ENCODE measurements around the gene C16orf90. TPM values are rescaled to one million over a fixed set of nuclear protein-coding genes. Genes with fewer than 3 reads are reported as not detected.

C16orf90 gene
- total RNA-seq, 2 donors from 2014 or later: not detected

DNA sequence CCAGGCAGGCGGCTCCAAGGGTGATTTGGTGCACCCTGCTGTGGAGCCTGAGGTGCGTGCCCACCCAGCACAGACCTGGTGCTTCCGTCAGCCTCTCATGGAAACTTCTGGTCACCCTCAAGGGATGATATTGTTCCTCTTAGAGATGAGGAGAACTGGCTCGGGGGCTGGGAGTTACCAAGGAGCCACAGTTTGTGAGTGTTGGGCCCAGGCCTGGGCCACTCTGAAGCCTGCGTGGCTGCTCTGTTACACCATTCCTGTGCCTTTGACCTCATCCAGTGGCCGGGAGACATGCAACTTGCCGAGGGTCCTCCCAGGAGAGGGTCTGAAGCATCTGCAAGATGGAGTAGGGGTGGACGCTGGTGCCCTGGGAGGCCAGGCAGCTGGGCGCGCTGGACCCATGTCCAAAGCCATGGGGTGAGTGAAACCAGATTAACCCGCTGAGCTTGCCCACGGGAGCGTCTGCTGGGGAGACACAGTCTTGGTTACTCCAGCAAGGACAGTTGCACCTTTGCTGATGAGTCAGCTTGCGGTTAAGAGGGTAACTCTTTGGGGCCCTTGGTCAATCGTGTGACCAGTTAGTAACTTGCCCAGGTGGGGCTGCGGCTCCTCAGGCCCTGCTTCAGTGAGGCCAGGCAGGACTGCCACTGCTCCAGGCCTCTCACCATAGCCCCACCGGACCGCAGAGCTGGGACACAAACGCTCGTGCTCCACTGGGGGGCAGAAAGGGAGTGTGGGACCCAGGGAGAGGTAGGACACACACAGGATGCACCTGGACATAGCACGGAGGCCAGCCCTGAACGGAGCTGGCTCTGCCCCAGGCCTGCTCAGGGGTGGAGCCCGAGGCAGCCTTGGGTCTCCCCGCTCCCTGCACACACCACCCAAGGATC, 7.5 kb downstream of the C16orf90 start:
- Histone ChIP-seq H3K4me1 (peaks cover 7% of the 10 kb centered on the region), H3K9me3 (no peaks in the 10 kb centered on the region), H3K4me3 (no peak overlapping the region), H3K36me3 (replicated peaks in 1 of 2; ENCODE audit: insufficient read depth in 1 of 2, low read depth in 2 of 2) (peaks cover 25 to 34% of the 10 kb centered on the region in 2 donors), H3K27ac (no peak overlapping the region), H3K27me3 (no peaks in the 10 kb centered on the region)
- intact Hi-C loops (cut with DNase I): no loop called here
- no peak for TF ChIP-seq CTCF (IDR thresholded peaks at IDR 0.05)
- no peak for TF ChIP-seq POLR2A (IDR thresholded peaks at IDR 0.05)
- DNase-seq (no peak), ATAC-seq (no peak)
- WGBS, 2 donors: 83% methylated on average over 24 of the region's 24 CpGs; no CpG with 5 or more reads in 1 of the 2 donors

- no peak for DNase-seq
- H3K36me3 ChIP-seq (replicated peaks in 1 of 2; ENCODE audit: insufficient read depth in 1 of 2, low read depth in 2 of 2): peaks cover 27 to 41% of the 10 kb centered on the region in 2 donors
- H3K27me3 ChIP-seq: no peaks in the 10 kb centered on the region
- H3K4me1 ChIP-seq: peaks cover 7% of the 10 kb centered on the region
- 88 to 94% methylated on average over 15 to 24 of the region's 24 CpGs for WGBS, 2 donors
- no peak overlapping the region for H3K4me3 ChIP-seq
- TF ChIP-seq POLR2A (IDR thresholded peaks at IDR 0.05) (no peak), CTCF (IDR thresholded peaks at IDR 0.05) (no peak)
- no peaks in the 10 kb centered on the region for H3K9me3 ChIP-seq
- intact Hi-C loops (cut with DNase I): no loop called here
- no peak for ATAC-seq
- no peak overlapping the region for H3K27ac ChIP-seq
These were observed 8.6 kb downstream of the C16orf90 start for GRCh38 chr16:3486506-3487215.

DNA sequence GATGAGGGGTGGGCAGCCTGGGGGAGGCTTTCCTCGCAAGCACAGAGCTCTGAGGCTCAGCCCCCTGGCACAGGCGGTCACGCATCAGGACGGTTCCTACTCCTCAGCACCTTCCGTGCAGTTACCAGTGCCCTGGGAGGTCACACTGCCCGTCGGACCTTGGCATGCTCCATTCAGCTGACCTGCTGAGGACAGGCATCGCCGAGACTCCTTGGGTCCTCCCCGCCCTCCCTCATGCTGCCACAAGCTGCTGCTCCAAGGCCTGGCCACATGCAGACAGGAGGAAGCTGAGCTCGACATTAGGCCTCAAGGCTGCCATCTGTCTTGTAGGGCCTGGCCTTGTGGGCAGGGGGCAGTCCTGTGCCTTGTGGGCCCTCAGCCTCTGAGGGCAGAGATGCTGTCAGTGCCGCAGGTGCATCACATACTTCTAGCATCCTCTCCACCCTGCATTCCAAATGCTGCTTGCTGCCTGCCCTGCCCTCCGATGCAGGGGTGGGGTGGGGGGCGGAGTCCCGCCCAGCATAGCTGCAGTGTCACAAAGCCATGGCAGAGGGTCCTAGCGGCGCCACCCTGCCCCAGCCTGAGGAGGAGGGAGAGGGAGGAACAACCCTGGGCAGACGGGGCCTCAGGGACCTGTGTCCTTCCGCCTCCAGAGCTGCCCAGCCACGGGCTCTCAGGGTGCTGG, 9.3 kb downstream of the C16orf90 start:
- intact Hi-C loops (cut with DNase I): no loop called here
- 78 to 92% methylated on average over 4 to 19 of the region's 20 CpGs for WGBS, 2 donors
- ATAC-seq: no peak

More for the DNA sequence above, 9.3 kb downstream of the C16orf90 start:
- Histone ChIP-seq H3K27me3 (no peaks in the 10 kb centered on the region), H3K4me1 (peaks cover 2% of the 10 kb centered on the region), H3K36me3 (replicated peaks in 1 of 2; ENCODE audit: insufficient read depth in 1 of 2, low read depth in 2 of 2) (peaks cover 27 to 43% of the 10 kb centered on the region in 2 donors), H3K27ac (no peak overlapping the region), H3K4me3 (no peak overlapping the region), H3K9me3 (no peaks in the 10 kb centered on the region)
- no peak for TF ChIP-seq CTCF (IDR thresholded peaks at IDR 0.05)
- no peak for TF ChIP-seq POLR2A (IDR thresholded peaks at IDR 0.05)
- DNase-seq: no peak
